Endothelial cell of umbilical vein (primary cell): ENCODE data around the gene ACTN1. TPM values are rescaled to one million over a fixed set of nuclear protein-coding genes. Genes with fewer than 3 reads are reported as not detected.

Experiments
- BruUV-seq: library from RNA; stranded (reverse); fragments of 400-500 nt; replicated peaks from 2 replicates; lab custom pipeline; 2021; lab: Mats Ljungman, UMichigan
- CTCF ChIA-PET: fragments of 300-600, 350-600 bp; sonication (Branson Sonifier 250); formaldehyde crosslinking; loops from one replicate; lab custom pipeline; 2021; ENCODE audit warnings: antibody characterized with exemption, inconsistent platforms; lab: Charles Lee
- POLR2A ChIA-PET: fragments of 300-600, 350-600 bp; sonication (Branson Sonifier 250); formaldehyde crosslinking; loops from one replicate; lab custom pipeline; 2021; ENCODE audit warnings: antibody characterized with exemption, inconsistent platforms; lab: Charles Lee
- DNase-seq: peaks from one replicate; pipeline ENCODE4 v3.0.0-alpha.2; 2011; ENCODE audit warnings: low read depth, low spot score
- FAIRE-seq: peaks from 2 replicates; lab custom pipeline; 2011; peaks lifted over from hg19 to GRCh38; lab: Jason Lieb, UNC
- H2AFZ ChIP-seq: 2 replicates; pipeline ENCODE4 v1.6.0; 2012; ENCODE audit warnings: low read depth, low read length, control low read depth, inconsistent platforms
- H3K27ac ChIP-seq: 2 replicates; pipeline ENCODE4 v1.5.1; 2011; ENCODE audit warnings: low read depth, mild to moderate bottlenecking, control low read depth, low read length, moderate library complexity; ENCODE audit not compliant: insufficient read depth
- H3K27me3 ChIP-seq, 2 experiments: 2 replicates each; pipeline versions ENCODE4 v1.6.0 to v1.6.1; 2011; ENCODE audit warnings: low read length in 2 of 2, mixed read lengths in 1 of 2; ENCODE audit not compliant: control insufficient read depth in 2 of 2, insufficient read depth in 2 of 2
- H3K36me3 ChIP-seq, 2 experiments: 2 replicates in 1 of 2; 3 replicates in 1 of 2; pipeline ENCODE4 v1.5.1; 2011; ENCODE audit warnings: low read length in 2 of 2, mild to moderate bottlenecking in 1 of 2, moderate library complexity in 1 of 2; ENCODE audit not compliant: control insufficient read depth in 2 of 2, insufficient read depth in 2 of 2; ENCODE audit errors: extremely low read depth in 1 of 2
- H3K4me1 ChIP-seq: 3 replicates; pipeline ENCODE4 v1.5.1; 2011; ENCODE audit warnings: mild to moderate bottlenecking, low read length; ENCODE audit not compliant: control insufficient read depth, insufficient read depth; ENCODE audit errors: extremely low read depth
- H3K4me2 ChIP-seq: 2 replicates; pipeline ENCODE4 v1.6.1; 2011; ENCODE audit warnings: low read length, control low read depth, mixed read lengths; ENCODE audit not compliant: insufficient read depth
- H3K4me3 ChIP-seq, 3 experiments: fragments of 200-600 bp in 1 of 3; sonication (generic), shearing (Covaris generic) in 1 of 3; replicated peaks in 1 of 3; 2 replicates each; pipeline ENCODE4 v1.5.1; 2011 to 2016; ENCODE audit warnings: control low read depth in 3 of 3, low read length in 3 of 3, mild to moderate bottlenecking in 2 of 3, inconsistent platforms in 1 of 3, low read depth in 1 of 3, moderate library complexity in 1 of 3; ENCODE audit not compliant: insufficient read depth in 1 of 3
- H3K79me2 ChIP-seq: 2 replicates; pipeline ENCODE4 v1.6.0; 2012; ENCODE audit warnings: low read length, inconsistent platforms; ENCODE audit not compliant: control insufficient read depth, insufficient read depth
- H3K9ac ChIP-seq: replicated peaks from 2 replicates; pipeline ENCODE3; 2011; ENCODE audit warnings: low read length, control low read depth; ENCODE audit not compliant: insufficient read depth; ENCODE audit errors: extremely low read depth
- H3K9me1 ChIP-seq: replicated peaks from 3 replicates; pipeline ENCODE4 v1.6.0; 2011; ENCODE audit warnings: mild to moderate bottlenecking, low read length; ENCODE audit not compliant: control insufficient read depth, insufficient read depth; ENCODE audit errors: extremely low read depth
- H3K9me3 ChIP-seq: replicated peaks from 2 replicates; pipeline ENCODE4 v1.5.1; 2012; ENCODE audit warnings: low read length, inconsistent platforms; ENCODE audit not compliant: control insufficient read depth, insufficient read depth
- H4K20me1 ChIP-seq: replicated peaks from 2 replicates; pipeline ENCODE3; 2011; ENCODE audit warnings: mild to moderate bottlenecking, low read length; ENCODE audit not compliant: control insufficient read depth, insufficient read depth; ENCODE audit errors: extremely low read depth
- EZH2 ChIP-seq: IDR thresholded peaks from 2 replicates; pipeline ENCODE4 v1.6.1; 2012; ENCODE audit warnings: borderline replicate concordance, low read depth, mild to moderate bottlenecking, moderate library complexity, low read length, inconsistent platforms; ENCODE audit not compliant: severe bottlenecking
- FOS ChIP-seq: IDR thresholded peaks from 2 replicates; pipeline ENCODE4 v1.6.1; 2011; ENCODE audit warnings: mild to moderate bottlenecking, low read length, moderate library complexity, borderline replicate concordance; ENCODE audit not compliant: insufficient read depth
- GATA2 ChIP-seq: IDR thresholded peaks from 2 replicates; pipeline ENCODE4 v1.7.0; 2011; ENCODE audit warnings: low read depth, mild to moderate bottlenecking, moderate library complexity, mixed read lengths, low read length; ENCODE audit not compliant: insufficient read length, insufficient read depth
- JUN ChIP-seq: IDR thresholded peaks from 2 replicates; pipeline ENCODE4 v1.6.1; 2011; ENCODE audit warnings: borderline replicate concordance, low read depth; ENCODE audit not compliant: insufficient read length, insufficient read depth
- MYC ChIP-seq: IDR thresholded peaks from one replicate; pipeline ENCODE4 v1.6.1; 2011; ENCODE audit warnings: mild to moderate bottlenecking, low read depth, low read length
- POLR2A ChIP-seq: IDR thresholded peaks from 2 replicates; pipeline ENCODE4 v1.6.1; 2012; ENCODE audit warnings: low read depth, mild to moderate bottlenecking, control low read depth, low read length
- POLR2AphosphoS5 ChIP-seq: IDR thresholded peaks from 2 replicates; pipeline ENCODE4 v1.6.1; 2012; ENCODE audit warnings: low read depth, mild to moderate bottlenecking, control low read depth, low read length, moderate library complexity; ENCODE audit not compliant: insufficient read depth
- dilution Hi-C: fragments of 300-500 bp; cut with MboI; formaldehyde crosslinking; loops from one replicate; pipeline ENCODE4 v1.15.0; 2019; ENCODE audit warnings: low sequenced_read_pairs; ENCODE audit not compliant: extremely low pct_ligation_motif_present
- intact Hi-C: fragments of 100-400 bp; cut with micrococcal nuclease; formaldehyde crosslinking; loops from one replicate; pipeline ENCODE4 v1.10.0; 2022
- polyA plus RNA-seq, 4 experiments: library from polyadenylated mRNA; depleted of rRNA in 3 of 4; stranded (reverse) in 3 of 4; unstranded in 1 of 4; fragments of >200 nt; gene quantifications; 2 replicates each; pipeline versions ENCODE4 v1.2.1 to v1.2.3, GENCODE V29; 2011 to 2012; ENCODE audit warnings: missing spikeins in 1 of 4
- total RNA-seq: library from RNA; stranded (reverse); gene quantifications from 2 replicates; pipeline ENCODE4 v1.2.3, GENCODE V29; 2021
- TF ChIP-seq, protein P1 (sequence below): IDR thresholded peaks from 2 replicates; pipeline ENCODE4 v1.6.1; 2011; ENCODE audit not compliant: insufficient read depth, insufficient read length
- TF ChIP-seq, protein P2 (sequence below), 2 donors: IDR thresholded peaks; 1 replicate in 1 of 2; 2 replicates in 1 of 2; pipeline ENCODE4 v1.5.1; 2011; ENCODE audit warnings: low read length in 2 of 2, mild to moderate bottlenecking in 2 of 2, moderate library complexity in 2 of 2, control low read depth in 1 of 2, inconsistent platforms in 1 of 2, low read depth in 1 of 2; ENCODE audit not compliant: insufficient read depth in 1 of 2; ENCODE audit errors: extremely low read depth in 1 of 2

Gene ACTN1
- total and polyA plus RNA-seq, 2 donors (not counting 3 experiments of a cell fraction or from before 2014, with no cell fraction given) = 442 to 463 TPM

DNA sequence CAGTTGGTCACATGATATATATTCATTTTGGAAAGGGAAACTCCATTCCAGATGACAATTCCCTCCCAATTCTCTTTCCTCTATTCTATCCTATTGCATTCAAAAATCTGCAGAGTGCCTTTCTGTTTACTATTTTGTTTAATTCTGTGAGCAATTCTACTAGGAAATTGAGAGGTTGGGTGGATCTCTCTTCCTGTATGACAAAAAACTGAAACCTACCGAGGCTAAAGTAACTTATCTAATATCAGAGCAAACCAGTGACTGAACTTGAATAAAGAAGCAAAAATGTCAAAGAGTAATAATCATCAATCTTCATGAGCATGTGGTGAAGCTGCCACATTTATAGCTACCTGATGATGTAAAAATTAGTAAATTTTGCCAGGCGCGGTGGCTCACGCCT lies 16.6 kb upstream of the ACTN1 start:
- Histone ChIP-seq H3K4me3 (no peak overlapping the region), H3K4me2 (no peak overlapping the region), H3K27me3 (peaks cover 0 to 2% of the 10 kb centered on the region in 2 experiments), H3K9ac (no peak overlapping the region), H3K9me3 (no peaks in the 10 kb centered on the region), H3K36me3 (no peaks in the 10 kb centered on the region), H3K79me2 (no peaks in the 10 kb centered on the region), H3K27ac (no peak overlapping the region), H3K9me1 (no peaks in the 10 kb centered on the region), H2AFZ (no peak overlapping the region), H3K4me1 (no peaks in the 10 kb centered on the region), H4K20me1 (no peaks in the 10 kb centered on the region)
- FAIRE-seq = no peak
- POLR2A ChIA-PET = no interaction called here
- intact Hi-C loops = no loop called here
- no peak for TF ChIP-seq FOS
- no TSS peak for BruUV-seq
- dilution Hi-C loops = no loop called here
- CTCF ChIA-PET = interaction anchor here (1.5 kb wide), 1 partner anchor 84 kb away, joined by 4 read pairs; no protein-coding TSS in a partner anchor
- DNase-seq = no peak

DNA sequence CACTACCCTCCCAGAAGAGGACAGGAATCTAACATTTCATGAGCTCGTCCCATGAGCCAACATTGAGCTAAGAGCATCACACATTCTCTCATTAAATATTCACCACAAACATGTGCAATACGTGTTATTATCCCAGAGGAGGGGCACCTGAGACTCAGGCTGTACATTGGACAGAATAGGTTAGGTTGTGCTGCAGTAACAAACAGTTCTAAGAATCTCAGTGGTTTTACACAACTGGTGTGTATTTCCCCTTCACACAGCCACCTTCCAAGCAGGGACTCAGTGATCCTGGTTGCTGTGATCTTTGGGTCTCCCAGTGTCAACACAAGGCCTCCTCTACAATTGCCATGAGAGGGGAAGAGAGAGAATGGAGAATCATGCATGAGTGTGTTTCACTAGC lies 15.0 kb upstream of the ACTN1 start:
- TF ChIP-seq EZH2 (no peak), MYC (no peak), GATA2 (no peak), POLR2AphosphoS5 (no peak), FOS (no peak), JUN (no peak), POLR2A (no peak)
- TF ChIP-seq, protein P1, sequence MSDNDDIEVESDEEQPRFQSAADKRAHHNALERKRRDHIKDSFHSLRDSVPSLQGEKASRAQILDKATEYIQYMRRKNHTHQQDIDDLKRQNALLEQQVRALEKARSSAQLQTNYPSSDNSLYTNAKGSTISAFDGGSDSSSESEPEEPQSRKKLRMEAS = no peak
- TF ChIP-seq, protein P2, sequence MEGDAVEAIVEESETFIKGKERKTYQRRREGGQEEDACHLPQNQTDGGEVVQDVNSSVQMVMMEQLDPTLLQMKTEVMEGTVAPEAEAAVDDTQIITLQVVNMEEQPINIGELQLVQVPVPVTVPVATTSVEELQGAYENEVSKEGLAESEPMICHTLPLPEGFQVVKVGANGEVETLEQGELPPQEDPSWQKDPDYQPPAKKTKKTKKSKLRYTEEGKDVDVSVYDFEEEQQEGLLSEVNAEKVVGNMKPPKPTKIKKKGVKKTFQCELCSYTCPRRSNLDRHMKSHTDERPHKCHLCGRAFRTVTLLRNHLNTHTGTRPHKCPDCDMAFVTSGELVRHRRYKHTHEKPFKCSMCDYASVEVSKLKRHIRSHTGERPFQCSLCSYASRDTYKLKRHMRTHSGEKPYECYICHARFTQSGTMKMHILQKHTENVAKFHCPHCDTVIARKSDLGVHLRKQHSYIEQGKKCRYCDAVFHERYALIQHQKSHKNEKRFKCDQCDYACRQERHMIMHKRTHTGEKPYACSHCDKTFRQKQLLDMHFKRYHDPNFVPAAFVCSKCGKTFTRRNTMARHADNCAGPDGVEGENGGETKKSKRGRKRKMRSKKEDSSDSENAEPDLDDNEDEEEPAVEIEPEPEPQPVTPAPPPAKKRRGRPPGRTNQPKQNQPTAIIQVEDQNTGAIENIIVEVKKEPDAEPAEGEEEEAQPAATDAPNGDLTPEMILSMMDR (IDR thresholded peaks at IDR 0.05; ENCODE audit: extremely low read depth in 1 of 2, insufficient read depth in 1 of 2, low read depth in 1 of 2, low read length in 2 of 2) = no peak
- Histone ChIP-seq H3K4me3 (no peak overlapping the region), H3K27ac (no peak overlapping the region), H3K4me2 (no peak overlapping the region), H3K79me2 (no peaks in the 10 kb centered on the region), H3K27me3 (peaks cover 0 to 2% of the 10 kb centered on the region in 2 experiments), H2AFZ (no peak overlapping the region), H3K9ac (no peak overlapping the region), H3K36me3 (no peaks in the 10 kb centered on the region), H3K9me1 (no peaks in the 10 kb centered on the region), H4K20me1 (no peaks in the 10 kb centered on the region), H3K4me1 (no peaks in the 10 kb centered on the region), H3K9me3 (no peaks in the 10 kb centered on the region)
- CTCF ChIA-PET = interaction anchor here (0.9 to 1.0 kb wide), 4 partner anchors 9 to 96 kb away, joined by 3 read pairs; no protein-coding TSS in a partner anchor
- BruUV-seq = no TSS peak
- POLR2A ChIA-PET = no interaction called here
- dilution Hi-C loops (no loop called here), intact Hi-C loops (no loop called here)
- FAIRE-seq (no peak), DNase-seq (no peak)
